Measurements from ENCODE around the gene SPACA6. TPM values are rescaled to one million over a fixed set of nuclear protein-coding genes. Genes with fewer than 3 reads are reported as not detected.

SPACA6 gene
- total and polyA plus RNA-seq, 4 donors, result 0.92 to 2.5 (median 1.3) TPM

- Histone ChIP-seq H3K4me3 (ENCODE audit: low read depth in 1 of 3, low read length in 3 of 3) (no peak overlapping the region), H3K4me1 (ENCODE audit: control insufficient read depth in 4 of 4, insufficient read depth in 4 of 4, low read length in 3 of 4) (peaks cover 0 to 4% (median 0%) of the 10 kb centered on the region in 4 donors), H3K36me3 (ENCODE audit: control insufficient read depth in 4 of 4, insufficient read depth in 3 of 4, low read depth in 1 of 4, low read length in 3 of 4) (no peaks in the 10 kb centered on the region), H3K27ac (ENCODE audit: low read depth in 1 of 2, low read length in 2 of 2) (no peak overlapping the region), H3K9me3 (ENCODE audit: control insufficient read depth in 4 of 4, low read length in 3 of 4) (peaks cover 0 to 5% (median under 1%) of the 10 kb centered on the region in 4 donors), H3K27me3 (ENCODE audit: control insufficient read depth in 4 of 4, insufficient read depth in 4 of 4, low read length in 3 of 4) (peaks cover 0 to 3% (median 3%) of the 10 kb centered on the region in 4 donors), H3K9ac (ENCODE audit: low read depth in 1 of 2, low read length in 2 of 2) (no peak overlapping the region)
- DNase-seq (ENCODE audit: low spot score), result no peak
- WGBS, result 75% methylated on average over 11 of the region's 11 CpGs
- no peak for TF ChIP-seq HNF4A (conservative IDR thresholded peaks at IDR 0.05)
- no peak for TF ChIP-seq EGR1 (IDR thresholded peaks at IDR 0.05; ENCODE audit: low read depth in 2 of 2)
- TF ChIP-seq TAF1 (conservative IDR thresholded peaks at IDR 0.05), result no peak
- TF ChIP-seq YY1 (IDR thresholded peaks at IDR 0.05), result no peak
- TF ChIP-seq FOXA2 (IDR thresholded peaks at IDR 0.05), result no peak
- TF ChIP-seq NR2F2 (IDR thresholded peaks at IDR 0.05), result no peak
- no peak for TF ChIP-seq MAX (IDR thresholded peaks at IDR 0.05)
- no peak for TF ChIP-seq ATF3 (IDR thresholded peaks at IDR 0.05)
- TF ChIP-seq FOXA1 (IDR thresholded peaks at IDR 0.05), result no peak
- TF ChIP-seq GABPA (IDR thresholded peaks at IDR 0.05 in 1 of 2, conservative IDR thresholded peaks at IDR 0.05 in 1 of 2), result no peak
- no peak for TF ChIP-seq ZBTB33 (IDR thresholded peaks at IDR 0.05)
- TF ChIP-seq RXRA (IDR thresholded peaks at IDR 0.05), result no peak
- no peak for TF ChIP-seq RAD21 (IDR thresholded peaks at IDR 0.05)
- TF ChIP-seq SP1 (IDR thresholded peaks at IDR 0.05), result no peak
- TF ChIP-seq CTCF (IDR thresholded peaks at IDR 0.05; ENCODE audit: low read depth, low read length, missing input control), result no peak
- TF ChIP-seq REST (IDR thresholded peaks at IDR 0.05), result no peak
- TF ChIP-seq JUND (IDR thresholded peaks at IDR 0.05), result no peak
- TF ChIP-seq HNF4G (IDR thresholded peaks at IDR 0.05), result no peak
Measured at GRCh38 chr19:51716925-51717324, 23.8 kb downstream of the SPACA6 start.
